HG03108 (cell line): ENCODE results near the gene RIF1.
A peak's percentile ranks its signal among the peaks of the same experiment; 100 is the strongest.

Experiments
- ATAC-seq: cut with Tn5 transposase; IDR thresholded peaks from one replicate; pipeline ENCODE4 v1.9.1; 2021; ENCODE audit warnings: moderate library complexity; ENCODE audit not compliant: unreplicated experiment

RIF1 gene

GRCh38 chr2:151409601-151410484, at the start of gene RIF1:
RIF1 (plus strand) TSS chr2:151409902; CDS start chr2:151410424, 522 bp downstream.
- ATAC-seq = peak; percentile 91

- no peak for ATAC-seq
Measured at GRCh38 chr2:151361674-151362370, 47.9 kb upstream of the RIF1 start.

- ATAC-seq = no peak
Measured at GRCh38 chr2:151363709-151364108, 46.0 kb upstream of the RIF1 start.

- no peak for ATAC-seq
Measured at GRCh38 chr2:151367571-151367970, 42.1 kb upstream of the RIF1 start.

- peak; percentile 93 for ATAC-seq
Measured at GRCh38 chr2:151374436-151374835, 35.3 kb upstream of the RIF1 start.

- ATAC-seq = no peak
Measured at GRCh38 chr2:151379169-151379568, 30.5 kb upstream of the RIF1 start.

GRCh38 chr2:151380580-151381235, 29.0 kb upstream of the RIF1 start:
- no peak for ATAC-seq

- ATAC-seq = no peak
Measured at GRCh38 chr2:151381266-151381665, 28.4 kb upstream of the RIF1 start.

GRCh38 chr2:151388011-151388410, 21.7 kb upstream of the RIF1 start:
- ATAC-seq = no peak

GRCh38 chr2:151391436-151391835, 18.3 kb upstream of the RIF1 start:
- ATAC-seq = no peak

- ATAC-seq = no peak
Measured at GRCh38 chr2:151394509-151394908, 15.2 kb upstream of the RIF1 start.

GRCh38 chr2:151395509-151396374, 14.0 kb upstream of the RIF1 start:
- ATAC-seq = no peak

- no peak for ATAC-seq
Measured at GRCh38 chr2:151399981-151400380, 9.7 kb upstream of the RIF1 start.

GRCh38 chr2:151401149-151401548, 8.6 kb upstream of the RIF1 start:
- ATAC-seq = no peak

GRCh38 chr2:151403914-151404313, 5.8 kb upstream of the RIF1 start:
- ATAC-seq = no peak

- no peak for ATAC-seq
Measured at GRCh38 chr2:151405376-151405775, 4.3 kb upstream of the RIF1 start.

GRCh38 chr2:151407281-151407680, 2.4 kb upstream of the RIF1 start:
- no peak for ATAC-seq

- ATAC-seq = no peak
Measured at GRCh38 chr2:151408788-151409600, 708 bp upstream of the RIF1 start.

GRCh38 chr2:151410485-151410834, 758 bp downstream of the RIF1 start:
- peak; percentile 38 for ATAC-seq

GRCh38 chr2:151417650-151418049, 7.9 kb downstream of the RIF1 start:
- ATAC-seq = no peak
